ENCODE data around the gene TECTB.

GRCh38 chr10:112335868-112336265, 52.7 kb downstream of the TECTB start:
- TF ChIP-seq CTCF (conservative IDR thresholded peaks at IDR 0.05 in 1 of 2, IDR thresholded peaks at IDR 0.05 in 1 of 2; ENCODE audit: low read depth in 1 of 2, low read length in 2 of 2) (no peak), EZH2 (IDR thresholded peaks at IDR 0.05; ENCODE audit: low read length, missing control alignments) (no peak)
